ENCODE results near the gene NYNRIN. TPM values are rescaled to one million over a fixed set of nuclear protein-coding genes. Genes with fewer than 3 reads are reported as not detected.
"Not testable (repeated sequence)": the region's sequence is repeated elsewhere in the genome, so short reads cannot be mapped to it uniquely, and the experiment has no call there.

NYNRIN gene
- total RNA-seq, 1 experiment from 2014 or later, result 0.31 TPM

GRCh38 chr14:24351517-24351916 is 47.3 kb upstream of the NYNRIN start:
- intact Hi-C loops (cut with micrococcal nuclease; ENCODE audit: unreplicated experiment), result no loop called here
- POLR2A ChIA-PET, result interaction anchor here (0.6 kb wide), 1 partner anchor 87 kb away, joined by 3 read pairs; no protein-coding TSS in a partner anchor
- in situ Hi-C loops (cut with HindIII; ENCODE audit: low pct_unique_long_range_greater_than_20kb, low sequenced_read_pairs), result no loop called here
- H3K36me3 ChIP-seq (ENCODE audit: control insufficient read depth, insufficient read depth, low read length), result no peaks in the 10 kb centered on the region
- BruUV-seq (replicated peaks), result no TSS peak
- ATAC-seq, result no peak
- no peaks in the 10 kb centered on the region for H3K27me3 ChIP-seq (ENCODE audit: control insufficient read depth, insufficient read depth, low read length)
- no peaks in the 10 kb centered on the region for H3K4me1 ChIP-seq (ENCODE audit: control insufficient read depth, insufficient read depth, low read length)
- H3K9me3 ChIP-seq (ENCODE audit: control insufficient read depth, insufficient read depth, low read depth, low read length), result no peaks in the 10 kb centered on the region
- no peak overlapping the region for H3K4me3 ChIP-seq (ENCODE audit: low read depth in 2 of 2, low read length in 2 of 2)
- H3K27ac ChIP-seq (ENCODE audit: low read length), result no peak overlapping the region
- CTCF ChIA-PET, result interaction anchor here (0.6 kb wide), 1 partner anchor 90 kb away, joined by 3 read pairs; no protein-coding TSS in a partner anchor
- DNase-seq (ENCODE audit: low read depth, low spot score), result no peak
- TF ChIP-seq SIN3A (IDR thresholded peaks at IDR 0.05; ENCODE audit: borderline replicate concordance, insufficient read depth, low read depth, low read length) (no peak), REST (IDR thresholded peaks at IDR 0.05; ENCODE audit: insufficient read depth in 1 of 2, low read depth in 2 of 2, low read length in 1 of 2) (no peak), CTCF (IDR thresholded peaks at IDR 0.05) (no peak), TCF7L2 (IDR thresholded peaks at IDR 0.05; ENCODE audit: low read depth, low read length) (no peak), POLR2AphosphoS5 (IDR thresholded peaks at IDR 0.05; ENCODE audit: low read depth, low read length) (no peak)

GRCh38 chr14:24353559-24354481 is 45.0 kb upstream of the NYNRIN start:
- TF ChIP-seq POLR2AphosphoS5 (IDR thresholded peaks at IDR 0.05; ENCODE audit: low read depth, low read length), result no peak
- TF ChIP-seq TCF7L2 (IDR thresholded peaks at IDR 0.05; ENCODE audit: low read depth, low read length), result no peak
- no peak for TF ChIP-seq CTCF (IDR thresholded peaks at IDR 0.05)
- TF ChIP-seq SIN3A (IDR thresholded peaks at IDR 0.05; ENCODE audit: borderline replicate concordance, insufficient read depth, low read depth, low read length), result no peak
- no peak for TF ChIP-seq REST (IDR thresholded peaks at IDR 0.05; ENCODE audit: insufficient read depth in 1 of 2, low read depth in 2 of 2, low read length in 1 of 2)
- BruUV-seq (replicated peaks), result no TSS peak
- in situ Hi-C loops (cut with HindIII; ENCODE audit: low pct_unique_long_range_greater_than_20kb, low sequenced_read_pairs), result no loop called here
- no peak for ATAC-seq
- no peak for DNase-seq (ENCODE audit: low read depth, low spot score)
- Histone ChIP-seq H3K36me3 (ENCODE audit: control insufficient read depth, insufficient read depth, low read length) (no peaks in the 10 kb centered on the region), H3K4me3 (ENCODE audit: low read depth in 2 of 2, low read length in 2 of 2) (no peak overlapping the region), H3K4me1 (ENCODE audit: control insufficient read depth, insufficient read depth, low read length) (no peaks in the 10 kb centered on the region), H3K27ac (ENCODE audit: low read length) (no peak overlapping the region), H3K27me3 (ENCODE audit: control insufficient read depth, insufficient read depth, low read length) (no peaks in the 10 kb centered on the region), H3K9me3 (ENCODE audit: control insufficient read depth, insufficient read depth, low read depth, low read length) (no peaks in the 10 kb centered on the region)
- ChIA-PET CTCF (no interaction called here), POLR2A (no interaction called here)
- intact Hi-C loops (cut with micrococcal nuclease; ENCODE audit: unreplicated experiment), result no loop called here

- H3K4me1 ChIP-seq (ENCODE audit: control insufficient read depth, insufficient read depth, low read length); H3K36me3 ChIP-seq (ENCODE audit: control insufficient read depth, insufficient read depth, low read length); ATAC-seq; H3K4me3 ChIP-seq (ENCODE audit: low read depth in 2 of 2, low read length in 2 of 2); in situ Hi-C loops (cut with HindIII; ENCODE audit: low pct_unique_long_range_greater_than_20kb, low sequenced_read_pairs); intact Hi-C loops (cut with micrococcal nuclease; ENCODE audit: unreplicated experiment); POLR2A ChIA-PET; H3K9me3 ChIP-seq (ENCODE audit: control insufficient read depth, insufficient read depth, low read depth, low read length); H3K27ac ChIP-seq (ENCODE audit: low read length); CTCF ChIA-PET; H3K27me3 ChIP-seq (ENCODE audit: control insufficient read depth, insufficient read depth, low read length); DNase-seq (ENCODE audit: low read depth, low spot score); BruUV-seq (replicated peaks): not testable (repeated sequence)
Observed at GRCh38 chr14:24354482-24354825, 44.3 kb upstream of the NYNRIN start.
